Esophagus muscularis mucosa (tissue), 4 donors: ENCODE results near the gene APMAP.
"Not testable (repeated sequence)": the region's sequence is repeated elsewhere in the genome, so short reads cannot be mapped to it uniquely, and the experiment has no call there.

Source experiments
- CTCF ChIP-seq, 3 experiments: fragments of 200-600 bp in 2 of 3; fragments of 450-650 bp in 1 of 3; sonication (generic) in 2 of 3; IDR thresholded peaks; one replicate each; pipeline ENCODE4 v1.5.1; 2017 to 2019; ENCODE audit warnings: antibody characterized with exemption in 3 of 3, mild to moderate bottlenecking in 2 of 3, moderate library complexity in 1 of 3
- EP300 ChIP-seq: sonication (generic); formaldehyde crosslinking; IDR thresholded peaks from one replicate; pipeline ENCODE4 v1.6.1; 2017; ENCODE audit warnings: antibody characterized with exemption
- POLR2A ChIP-seq: fragments of 450-650 bp; IDR thresholded peaks from one replicate; pipeline ENCODE4 v1.6.1; 2017; ENCODE audit warnings: antibody characterized with exemption, moderate library complexity, mild to moderate bottlenecking, low read depth

- not testable (repeated sequence) for TF ChIP-seq CTCF (IDR thresholded peaks at IDR 0.05); POLR2A; EP300
Observed at GRCh38 chr20:24946376-24946775, 46.2 kb downstream of the APMAP start.
